Measurements from ENCODE around the gene DNLZ.
A peak's percentile ranks its signal among the peaks of the same experiment; 100 is the strongest.

The DNLZ gene

DNA sequence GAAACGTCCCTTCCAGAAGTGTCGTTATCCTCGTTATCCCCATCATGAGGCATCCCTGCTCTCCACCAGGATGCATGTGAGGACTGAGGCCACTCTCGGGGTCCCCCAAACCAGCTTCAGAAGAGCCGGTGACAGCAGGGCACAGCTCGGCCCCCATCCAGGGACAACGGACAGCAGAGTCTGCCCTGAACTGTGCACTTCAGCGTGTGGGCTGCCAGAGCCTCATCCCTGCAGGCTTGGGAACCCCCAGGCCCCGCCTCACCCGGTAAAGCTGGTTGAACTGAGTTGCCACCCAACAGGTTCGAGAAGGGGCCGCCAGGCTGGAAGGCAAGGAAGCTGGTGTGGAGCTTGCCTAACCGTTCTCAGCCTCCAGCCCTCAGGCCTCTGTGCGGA, 10.6 kb upstream of the DNLZ start:
- no peak for DNase-seq

DNA sequence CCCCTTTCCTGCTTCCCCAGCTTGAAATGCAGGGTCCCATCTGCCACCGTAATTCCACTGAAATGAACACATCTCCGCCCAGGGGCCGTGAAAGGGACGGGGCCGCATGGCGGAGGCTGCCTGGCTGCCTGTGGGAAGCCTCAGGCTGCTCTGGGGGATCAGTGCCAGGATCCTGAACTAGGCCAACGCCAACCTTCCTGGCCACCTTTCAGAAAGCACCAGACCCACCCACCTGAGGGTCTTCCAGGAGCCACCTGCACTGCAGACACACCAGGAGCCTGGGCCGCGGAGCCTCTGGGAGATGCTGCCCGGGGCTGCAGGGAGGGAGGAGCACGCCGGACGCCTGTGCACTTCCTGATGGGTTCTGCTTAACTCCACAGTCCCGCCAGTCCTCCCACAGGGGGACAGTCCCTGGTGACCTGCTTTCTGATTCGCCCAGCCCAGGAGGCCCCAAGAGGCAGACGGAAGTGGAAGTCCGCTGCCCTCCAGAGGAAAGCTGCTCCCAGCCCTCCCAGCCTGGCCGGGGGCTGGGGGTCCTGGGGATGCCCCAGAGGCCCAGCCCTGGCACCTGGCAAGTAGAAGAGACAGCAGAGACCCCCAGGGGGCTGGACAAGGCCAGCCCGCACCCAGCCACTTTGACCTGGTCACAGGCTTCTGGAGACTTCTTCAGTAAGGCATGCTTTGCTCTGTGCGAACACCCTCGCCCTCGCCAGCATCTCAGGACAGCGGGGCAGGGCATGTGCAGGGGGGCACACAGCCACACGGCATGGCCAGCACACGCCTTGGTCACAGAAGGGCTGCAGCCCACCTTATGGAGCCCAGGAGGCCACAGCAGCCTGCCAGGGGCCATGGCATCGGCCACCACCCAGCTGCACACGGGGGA, 10.0 kb upstream of the DNLZ start, which contains the start of gene CARD9:
Gene CARD9, minus strand, starts transcription at position 370 of the 883 bp plus-strand sequence. CDS start 1,591 bp downstream, outside the sequence.
- peak in 1 of 2 experiments; percentile 10 for DNase-seq

DNA sequence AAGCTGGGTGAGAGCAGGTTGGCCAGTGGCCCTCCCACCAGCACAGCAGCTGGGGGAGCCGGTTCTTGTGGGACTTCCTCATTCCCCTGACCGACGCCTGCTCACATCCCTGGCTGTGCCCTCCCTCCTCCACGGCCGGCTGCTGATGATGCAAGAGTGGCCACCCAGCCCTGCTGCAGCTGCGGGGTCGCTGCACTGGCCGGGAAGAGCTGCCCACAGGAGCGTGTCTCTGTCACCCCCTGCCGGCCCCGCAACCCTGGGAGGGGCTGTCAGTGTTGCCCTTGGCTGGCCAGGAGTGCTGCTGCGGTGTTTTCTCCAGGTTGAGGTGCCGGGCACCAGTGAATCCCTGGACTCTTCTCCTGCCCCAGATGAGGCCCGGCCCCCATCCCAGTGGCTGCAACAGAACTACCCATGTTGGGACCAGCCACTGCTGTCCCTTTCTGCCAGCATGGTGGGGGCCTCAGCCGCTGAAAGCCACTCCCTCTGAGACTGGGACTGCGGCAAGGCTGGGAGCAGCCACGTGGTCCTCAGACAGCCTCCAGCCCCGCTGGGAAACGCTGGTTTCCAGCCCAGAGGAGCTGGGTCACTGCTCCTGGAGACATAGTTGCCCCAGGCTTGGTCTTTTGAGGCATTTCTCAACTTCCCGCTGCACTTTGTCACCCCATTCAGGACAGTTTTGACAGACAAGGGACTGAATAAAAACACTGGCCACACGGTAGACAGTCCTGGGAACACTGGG, 9.2 kb upstream of the DNLZ start:
- peak; percentile 67 to 79 for DNase-seq

DNA sequence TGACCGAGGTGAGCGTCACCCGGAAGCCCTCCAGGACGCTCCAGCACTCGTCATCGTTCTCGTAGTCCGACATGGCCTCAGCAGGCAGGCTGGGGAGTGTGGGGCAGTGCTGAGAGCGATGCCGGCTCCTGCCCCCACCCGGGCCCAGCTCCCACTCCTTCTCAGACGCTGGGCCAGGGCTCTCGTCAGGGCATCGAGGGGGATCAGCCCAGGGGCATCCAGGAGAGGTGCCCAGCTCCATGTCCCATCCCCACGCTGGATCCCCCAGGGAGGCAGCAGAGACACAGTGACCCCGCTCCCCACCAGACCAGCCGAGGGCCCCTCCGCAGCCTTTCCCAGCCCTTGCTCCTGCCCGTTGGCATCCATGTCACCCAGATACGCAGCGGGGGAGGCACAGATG, 8.5 kb upstream of the DNLZ start:
- no peak for DNase-seq

DNA sequence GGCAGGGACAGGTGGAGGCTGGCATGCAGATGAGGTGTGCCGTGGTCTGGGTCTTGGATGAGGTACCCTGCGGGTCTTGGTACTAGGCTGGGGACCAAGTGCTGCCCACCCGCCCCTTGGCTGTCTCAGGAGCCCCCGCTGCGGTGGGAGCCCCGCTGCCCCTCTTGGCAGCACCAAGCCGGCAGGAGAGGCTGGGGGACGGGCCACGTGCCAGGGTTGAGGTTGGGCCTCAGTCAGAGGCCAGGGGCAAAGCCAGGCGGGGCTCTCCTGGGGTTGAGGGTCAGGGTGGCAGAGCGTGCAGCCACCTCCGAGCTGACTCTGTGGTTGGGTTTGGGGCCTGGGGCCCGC, 8.0 kb upstream of the DNLZ start:
- no peak for DNase-seq

DNA sequence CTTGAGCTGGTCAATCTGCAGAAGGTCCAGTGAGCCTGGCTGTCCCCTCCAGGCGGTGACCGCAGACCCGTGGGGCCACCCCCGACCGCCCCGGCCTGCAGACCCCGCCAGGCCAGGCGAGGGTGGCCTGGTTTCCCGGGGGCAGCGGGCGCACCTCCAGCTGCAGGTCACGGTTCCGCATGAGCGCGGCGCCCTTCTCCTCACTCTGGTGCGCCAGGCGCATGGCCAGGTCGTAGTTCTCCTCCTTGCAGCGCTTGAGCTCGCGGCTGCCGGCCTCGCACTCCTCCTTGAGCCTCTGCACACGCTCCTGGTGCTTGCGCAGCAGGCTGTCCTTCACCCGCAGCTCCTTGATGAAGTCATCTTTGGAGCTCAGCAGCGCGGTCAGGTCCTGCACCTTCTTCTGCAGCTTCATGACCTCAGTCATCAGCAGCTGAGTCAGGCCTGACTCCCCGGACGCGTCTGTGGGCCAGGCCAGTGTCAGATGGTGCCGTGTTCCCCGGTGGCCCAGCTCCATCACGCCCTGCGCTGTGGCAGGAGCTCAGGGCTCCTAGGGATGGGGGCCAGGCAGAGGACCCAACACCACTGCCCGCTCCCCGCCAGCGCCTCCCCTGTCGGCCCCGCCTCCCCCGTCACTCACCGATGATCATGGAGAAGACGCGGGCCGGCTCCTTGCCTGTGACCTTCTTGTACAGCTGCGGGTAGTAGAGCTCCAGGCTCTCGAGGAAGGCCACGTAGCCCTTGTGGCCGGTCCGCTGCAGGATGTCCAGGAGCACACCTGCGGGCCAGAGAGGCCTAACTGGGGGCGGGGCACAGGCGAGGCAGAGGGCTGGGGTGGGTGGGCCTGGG, 7.4 kb upstream of the DNLZ start:
- DNase-seq, result no peak

DNA sequence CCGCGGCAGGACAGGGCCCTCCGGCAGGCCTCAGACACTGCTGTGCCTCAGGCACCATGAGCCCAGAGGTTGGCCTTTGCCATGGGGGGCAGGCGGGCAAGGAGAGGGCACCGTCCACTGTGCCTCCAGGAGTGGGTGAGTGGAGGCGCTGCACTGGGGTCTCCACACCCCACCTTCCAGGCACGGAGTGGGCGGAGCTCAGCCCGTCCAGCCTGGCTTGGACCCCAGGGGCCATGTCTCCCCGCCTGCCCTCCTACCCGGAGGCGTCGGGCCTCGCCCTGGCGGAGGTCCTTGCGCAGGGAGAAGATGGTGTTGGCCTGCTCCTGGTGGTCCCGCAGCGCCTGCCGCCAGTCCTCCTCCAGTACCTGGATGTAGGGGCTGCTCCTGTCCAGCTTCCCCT, 6.5 kb upstream of the DNLZ start:
- DNase-seq, result no peak

DNA sequence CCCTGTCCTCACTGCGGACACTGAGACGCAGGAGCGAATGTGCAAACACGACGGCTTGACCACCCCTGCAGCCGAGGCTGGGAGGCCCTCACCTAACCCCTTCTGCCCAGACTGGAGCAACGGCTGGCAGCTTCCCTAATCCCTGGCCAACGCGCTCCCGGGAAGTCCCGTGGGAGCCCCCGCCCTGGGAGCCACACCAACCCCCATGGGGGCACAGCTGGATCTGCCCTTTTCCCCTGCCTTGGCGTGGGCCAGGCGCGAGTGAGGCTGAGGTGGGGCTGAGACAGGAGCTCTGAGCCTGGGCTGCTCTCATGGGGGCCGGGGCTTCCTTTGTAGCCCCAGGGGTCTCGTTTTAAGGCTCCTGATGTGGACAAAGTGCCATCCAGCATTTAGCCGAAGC, 4.6 kb upstream of the DNLZ start:
- DNase-seq, result no peak

DNA sequence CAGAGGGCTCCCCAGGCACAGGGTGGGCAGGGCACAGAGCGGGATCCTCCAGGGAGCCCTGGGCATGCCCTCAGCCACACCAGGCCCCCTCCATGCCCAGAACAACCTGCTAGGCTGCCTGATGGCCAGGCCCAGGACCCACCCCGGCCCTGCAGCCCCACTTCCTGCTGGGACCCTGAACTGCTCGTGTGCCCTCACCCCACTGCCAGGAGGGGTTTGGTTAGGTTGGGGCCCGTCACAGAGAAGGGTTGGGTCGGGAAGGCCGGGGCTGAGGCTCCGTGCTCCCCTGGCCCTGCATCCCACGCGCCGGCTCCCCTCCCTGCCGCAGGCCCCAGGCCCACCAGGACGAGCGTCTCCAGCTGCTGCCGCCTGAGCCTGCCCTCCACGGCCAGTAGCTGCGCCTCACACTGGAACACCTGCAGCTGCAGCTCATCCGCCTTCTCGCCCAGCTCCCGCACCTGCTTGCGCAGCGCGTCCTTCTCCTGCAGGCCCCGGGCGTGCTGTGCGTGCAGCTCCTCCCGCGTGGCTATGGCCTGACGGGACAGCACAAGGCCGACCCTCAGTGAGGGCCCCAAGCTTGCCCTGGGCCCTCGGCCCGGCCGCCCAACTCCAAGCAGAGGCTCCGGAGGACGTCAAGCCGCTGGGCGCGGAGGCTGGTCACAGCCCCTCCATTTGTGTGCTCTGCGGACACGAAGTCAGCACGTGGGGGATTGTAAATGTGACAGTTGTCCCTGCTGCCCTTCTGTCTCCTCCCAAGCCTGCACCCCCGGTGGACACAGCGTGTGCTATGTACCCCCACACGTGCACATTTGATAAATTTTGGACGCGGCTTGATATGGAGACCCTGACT, 4.0 kb upstream of the DNLZ start:
- DNase-seq, result peak; percentile 62 to 80

DNA sequence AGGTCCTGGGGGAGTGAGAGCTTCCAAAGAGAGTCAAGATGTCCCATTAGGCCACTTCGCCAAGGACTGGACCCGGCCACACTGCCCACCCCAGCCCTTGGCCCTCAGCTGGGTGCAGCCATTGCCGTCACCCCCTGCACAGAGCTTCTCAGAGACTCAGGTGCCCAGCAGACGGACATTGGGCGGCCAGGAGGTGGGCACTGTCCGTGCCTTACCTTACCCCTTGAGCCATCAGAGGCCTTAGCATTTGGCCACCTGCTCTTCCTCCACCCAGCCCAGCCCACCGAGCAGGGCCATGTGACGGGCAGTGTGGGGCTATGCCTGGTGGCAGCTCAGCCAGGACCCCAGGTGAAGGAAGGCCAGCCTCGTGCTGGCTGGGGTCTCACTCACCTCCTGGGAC, 3.3 kb upstream of the DNLZ start:
- no peak for DNase-seq

DNA sequence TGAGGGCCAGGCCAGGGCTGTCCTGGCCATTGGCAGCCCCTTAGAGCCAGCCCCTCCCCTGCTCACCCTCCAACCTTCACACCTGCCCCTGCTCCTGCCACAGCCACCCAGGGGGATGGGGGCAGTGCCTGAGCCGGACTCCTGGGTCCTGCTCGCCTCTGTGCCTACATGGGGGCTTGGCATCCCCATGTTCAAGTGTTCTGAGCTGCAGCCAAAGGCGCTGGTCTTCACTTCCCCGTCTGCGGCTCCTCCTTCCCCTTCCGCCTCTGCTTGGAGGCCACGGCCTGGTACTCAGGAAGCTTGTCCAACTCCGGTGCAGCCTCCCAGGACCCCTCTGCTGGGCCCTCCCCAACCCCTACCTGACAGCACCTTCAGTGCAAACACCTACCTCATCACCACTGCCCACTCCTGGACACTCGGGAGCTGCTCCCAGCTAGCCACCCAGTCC, 2.3 kb upstream of the DNLZ start:
- no peak for DNase-seq

DNA sequence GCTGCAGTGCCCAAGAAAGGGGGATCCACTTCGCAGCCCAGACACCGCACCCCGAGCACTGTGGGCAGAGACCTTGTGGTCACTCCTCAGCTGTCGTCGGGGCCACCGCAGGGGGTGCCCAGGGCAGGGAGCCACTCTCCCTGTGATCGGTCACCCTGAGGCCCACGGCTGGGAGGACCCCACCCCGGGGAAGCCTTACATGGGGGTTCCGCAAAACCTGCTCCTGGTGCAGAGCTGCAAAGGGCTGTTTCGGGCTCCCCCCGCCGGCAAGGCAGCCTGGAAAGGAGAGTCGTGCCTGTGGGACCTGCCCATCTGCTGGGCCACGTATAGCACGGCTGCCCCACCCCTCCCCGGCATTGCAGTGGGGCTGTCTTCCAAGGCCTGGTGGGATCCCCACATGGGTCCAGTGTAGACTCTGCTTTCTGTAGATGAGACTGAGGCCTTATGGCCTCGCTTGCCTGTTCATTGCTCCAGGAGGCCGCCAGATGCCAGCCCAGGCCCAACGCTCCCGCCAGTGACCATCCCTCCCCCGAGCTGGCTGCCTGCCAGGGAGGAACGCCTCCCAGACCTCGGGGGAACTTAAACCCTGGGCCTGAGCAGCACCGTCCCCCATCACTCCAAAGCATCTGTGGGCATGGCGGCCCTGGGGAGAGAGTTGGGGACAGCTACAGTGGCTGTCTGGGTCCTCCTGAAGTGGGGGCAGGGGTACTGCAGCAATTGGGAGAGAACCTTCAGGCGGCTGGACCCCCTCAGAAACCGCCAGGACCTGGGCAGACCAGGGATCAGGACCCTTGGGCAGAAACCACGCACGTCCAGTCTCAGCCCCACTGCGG, 1.6 kb upstream of the DNLZ start:
- peak in 1 of 2 experiments; percentile 28 for DNase-seq

DNA sequence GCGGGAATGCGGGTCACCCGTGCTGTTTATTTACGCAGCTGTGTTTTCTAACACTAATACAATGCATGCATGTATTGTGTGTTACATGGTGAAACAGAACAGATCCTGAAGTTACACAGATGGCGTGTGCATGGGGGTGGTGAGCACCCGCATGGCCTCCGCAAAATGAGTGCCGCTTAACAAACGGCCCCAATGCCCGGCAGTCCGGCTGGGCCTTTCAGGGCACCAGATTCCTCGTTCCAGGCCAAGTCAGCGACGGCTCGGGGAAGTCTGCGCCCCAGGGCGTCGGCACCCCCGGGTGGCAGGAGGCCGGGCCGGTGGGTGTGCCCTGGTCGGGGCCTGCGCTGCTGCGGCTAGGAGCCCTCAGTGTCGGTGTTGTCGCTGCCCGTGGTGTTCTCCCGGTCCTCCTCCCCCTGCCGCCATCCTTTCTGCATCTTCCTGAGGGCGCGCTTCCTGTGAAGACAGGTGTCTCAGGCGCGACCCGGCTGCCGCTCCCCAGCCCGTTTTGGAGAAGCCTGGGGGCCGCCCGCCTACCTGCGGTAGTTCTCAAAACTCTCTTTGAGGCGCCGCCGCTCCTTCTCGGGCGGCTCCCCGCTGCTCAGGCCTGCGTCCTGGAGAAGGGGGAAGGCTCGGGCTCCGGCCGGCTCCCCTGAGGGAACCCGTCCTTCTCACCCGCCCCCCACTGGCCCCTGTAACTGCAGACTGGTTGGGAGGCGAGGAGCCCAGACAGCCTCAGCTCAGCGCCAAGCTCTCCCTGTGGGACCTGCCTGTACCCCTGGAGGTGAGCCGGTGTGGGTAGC, 605 bp upstream of the DNLZ start:
- DNase-seq, result no peak

DNA sequence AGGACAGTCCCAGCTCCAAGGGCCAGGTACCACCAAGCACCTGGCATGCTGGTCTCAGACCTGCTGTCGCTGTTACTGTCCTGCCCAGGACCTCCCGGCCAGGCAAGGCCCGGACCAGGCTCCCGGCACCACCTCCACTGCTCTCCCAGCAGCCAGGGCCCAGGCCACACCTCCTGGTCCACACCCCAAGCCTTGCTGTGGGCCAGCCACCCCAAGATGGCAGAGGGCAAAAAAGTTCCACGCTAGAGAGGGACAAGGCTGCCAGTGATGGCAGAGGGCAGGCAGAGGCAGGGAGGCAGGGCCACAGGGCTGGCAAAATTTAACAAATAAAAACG, 1.1 kb downstream of the DNLZ start:
- no peak for DNase-seq

DNA sequence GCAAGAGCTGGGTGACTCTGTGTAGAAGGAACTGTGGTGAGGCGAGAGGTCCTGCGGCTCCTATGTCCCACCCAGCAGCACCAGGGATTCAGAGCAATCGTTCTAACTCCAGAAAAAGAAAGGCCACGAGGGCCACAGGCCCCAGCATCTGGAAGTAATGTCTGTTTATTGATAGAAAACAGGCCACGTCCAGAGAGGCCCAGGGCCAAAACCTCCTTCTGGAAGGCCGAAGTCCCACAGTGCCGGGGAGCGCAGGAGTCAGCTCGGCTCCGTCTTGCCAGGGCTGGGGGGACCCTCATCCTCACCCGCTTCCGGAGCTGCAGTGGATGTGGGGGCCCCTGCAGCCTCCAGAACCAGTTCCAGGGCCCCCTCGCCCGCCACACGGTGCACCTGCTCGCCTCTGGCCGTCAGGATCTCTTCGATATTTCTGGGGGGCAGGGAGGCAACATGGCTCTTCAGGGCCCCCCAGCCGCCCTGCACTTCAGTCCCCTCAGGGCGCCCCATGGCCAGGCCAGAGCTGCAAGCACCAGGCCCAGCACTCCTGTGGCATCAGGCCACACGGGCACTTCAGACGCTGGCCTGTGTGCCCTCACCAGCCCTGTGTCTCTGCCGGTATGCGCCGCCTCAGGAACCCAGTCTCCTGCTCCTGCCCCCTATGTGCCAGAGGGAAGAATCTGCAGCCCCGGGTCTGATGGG, 1.6 kb downstream of the DNLZ start:
- no peak for DNase-seq

DNA sequence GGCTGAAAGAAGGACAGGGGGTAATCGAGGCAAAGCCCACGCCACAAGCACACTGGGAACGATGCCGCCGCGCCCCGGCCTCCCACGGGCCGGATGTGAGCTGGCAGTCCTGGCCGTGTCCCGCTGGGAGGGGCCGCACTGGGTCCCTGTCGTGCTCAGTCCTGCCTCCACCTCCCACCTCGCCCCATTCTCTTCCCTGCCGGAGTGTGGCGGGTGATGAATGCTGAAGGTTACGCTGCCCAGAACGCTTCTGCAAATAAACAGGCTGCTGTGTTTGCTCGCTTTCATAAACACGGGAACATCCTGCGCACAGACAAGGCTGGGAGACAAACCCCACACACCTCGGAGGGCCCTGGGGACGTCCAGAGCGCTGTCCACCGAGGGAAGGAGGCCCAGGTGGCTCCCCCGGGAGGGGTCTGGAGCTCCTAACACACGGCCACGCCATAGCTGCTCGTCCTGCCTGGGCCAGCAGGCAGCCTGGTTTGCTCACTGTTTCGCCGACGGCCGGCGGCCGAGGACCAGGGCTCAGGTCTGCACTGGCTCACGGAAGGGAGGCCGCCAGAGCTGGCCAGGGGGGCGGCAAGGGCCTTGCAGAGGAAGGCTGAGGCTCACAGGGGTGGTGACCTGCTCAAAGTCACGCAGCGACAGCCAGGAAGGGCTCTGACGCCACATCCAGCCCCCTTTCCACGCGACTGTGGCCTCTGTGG, 2.3 kb downstream of the DNLZ start:
- no peak for DNase-seq

DNA sequence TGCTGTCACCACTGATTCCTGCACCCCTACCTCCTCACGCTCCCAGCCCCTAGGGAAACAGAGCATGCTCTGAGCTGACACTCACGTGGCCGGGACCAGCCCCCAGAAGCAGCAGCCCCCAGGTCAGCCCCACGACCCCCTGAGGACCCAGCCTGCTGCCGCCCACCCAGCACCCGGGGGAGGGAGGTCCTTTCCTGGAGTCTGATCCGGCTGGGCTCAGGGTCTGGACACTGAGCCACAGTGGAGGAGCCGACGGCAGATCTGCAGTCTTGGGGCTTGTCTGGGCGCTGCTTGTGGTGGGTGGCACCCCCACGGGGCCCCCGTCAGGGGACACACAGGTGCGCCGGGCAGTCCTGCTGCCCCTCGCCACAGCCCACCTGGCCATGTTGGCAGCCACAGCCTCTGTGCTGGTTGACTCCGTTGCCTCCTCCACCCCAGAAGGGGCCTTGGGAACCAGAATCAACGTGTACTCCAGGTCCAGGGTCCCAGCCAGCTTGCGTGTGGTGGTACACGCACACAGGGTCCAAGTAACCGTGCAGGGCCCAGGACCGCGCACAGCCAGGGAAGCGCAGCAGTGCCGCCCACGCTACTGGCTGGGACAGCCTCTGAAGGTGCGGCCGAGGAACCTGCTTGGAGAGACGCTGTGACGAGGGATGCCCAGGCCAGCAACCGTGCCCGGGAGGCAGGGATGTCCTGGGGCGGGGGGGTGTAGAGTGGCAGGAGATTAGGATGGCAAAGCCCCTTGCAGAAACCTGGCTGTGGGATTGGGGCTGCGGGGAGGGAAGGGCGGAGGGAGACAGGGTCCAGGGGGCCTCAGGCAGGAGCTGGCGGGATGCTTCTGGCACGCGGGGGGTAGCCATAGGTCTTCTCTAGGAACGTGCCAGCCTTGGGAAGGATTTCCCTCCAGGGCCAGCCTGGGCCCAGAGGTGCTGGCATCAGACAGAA, 3.5 kb downstream of the DNLZ start:
- DNase-seq, result no peak

DNA sequence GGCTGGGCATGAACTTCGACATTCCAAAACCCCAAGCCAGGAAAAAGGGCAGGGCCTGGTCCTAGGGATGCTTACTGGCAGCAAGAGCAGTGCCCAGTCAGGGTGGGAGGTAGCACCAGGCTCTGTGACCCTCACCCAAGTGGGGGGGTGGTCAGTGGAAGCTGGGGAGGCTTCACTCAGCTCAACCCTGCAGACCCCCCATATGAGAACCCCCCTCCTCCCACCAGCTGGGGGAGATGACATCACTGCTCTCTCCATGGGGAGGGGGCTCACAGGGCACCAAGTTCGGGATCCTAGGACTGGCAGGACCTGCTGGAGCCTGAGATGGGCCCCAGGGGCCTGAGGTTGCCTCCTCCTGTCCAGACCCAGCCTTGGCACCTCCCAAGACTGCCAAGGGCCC, 4.7 kb downstream of the DNLZ start:
- no peak for DNase-seq

All from SHP77 (cell line).